Cardiac septum (tissue), 1 donor: ENCODE results near the gene GALNT18. TPM values are rescaled to one million over a fixed set of nuclear protein-coding genes. Genes with fewer than 3 reads are reported as not detected.

Source experiments
- DNase-seq: peaks from one replicate; pipeline ENCODE4 v3.0.0-alpha.2; 2020; ENCODE audit warnings: low spot score
- intact Hi-C: fragments of 100-400 bp; cut with DNase I; formaldehyde crosslinking; loops from one replicate; pipeline ENCODE4 v1.14.0; 2022
- long read RNA-seq: library from polyadenylated mRNA; unstranded; transcript quantifications from one replicate; pipeline ENCODE4 v2.0.0, GENCODE V29; 2021
- total RNA-seq: library from RNA; stranded (reverse); fragmentation: NEBNext Ultra II Directional; extraction: Animal tissue kit (Norgen Biotek cat#: 25700); gene quantifications from one replicate; pipeline ENCODE4 v1.2.1, GENCODE V29; 2021
- donor health status: DM: no; HTN: no; CAD: no.

Gene GALNT18
- 23.2 TPM for total RNA-seq
- long read RNA-seq, transcript GALNT18-201 (11 exons, 2,504 nt), result major isoform, 62 of 108 reads
- long read RNA-seq, partial matches to known transcripts, result 7 of 108 reads
- long read RNA-seq, other reads (novel, unspliced or antisense), result 39 of 108 reads

GRCh38 chr11:11621573-11622339, at the start of gene GALNT18:
TSS of gene GALNT18 (minus strand) at chr11:11622005.
- intact Hi-C loops, result loop anchor here (5.0 kb wide), 4 partner anchors 39 to 166 kb away; no protein-coding TSS in a partner anchor
- DNase-seq, result peak; percentile 94

GRCh38 chr11:11670574-11670973, 48.8 kb upstream of the GALNT18 start:
- intact Hi-C loops, result no loop called here
- DNase-seq, result no peak

DNA sequence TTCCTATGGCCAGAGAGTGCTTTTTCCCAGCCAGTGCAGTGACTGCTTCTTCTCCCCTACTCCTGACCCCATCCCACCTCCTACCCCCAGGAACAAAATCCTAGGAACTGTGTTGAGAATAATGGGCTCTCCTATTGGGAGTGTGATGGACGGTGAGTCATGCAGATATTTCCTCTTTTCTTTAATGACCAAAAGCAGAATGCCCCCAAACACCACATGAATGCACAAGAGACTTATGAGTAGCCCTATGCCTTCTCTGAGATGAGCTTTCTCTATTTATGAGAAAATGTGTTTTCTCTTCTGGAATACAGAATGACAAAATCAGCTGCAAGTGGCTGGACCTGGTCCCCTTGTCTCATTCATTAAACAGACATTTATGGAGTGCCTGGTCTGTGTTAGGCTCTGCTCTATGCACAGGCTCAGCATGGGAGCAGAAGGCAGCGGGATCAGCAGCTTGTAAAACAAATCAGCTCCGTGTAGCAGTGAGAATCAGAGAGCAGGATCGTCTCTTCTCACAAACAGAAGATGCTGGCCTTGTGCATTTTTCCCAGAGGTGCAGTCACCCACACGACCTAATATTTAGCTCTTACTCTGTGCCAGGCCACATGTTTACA, 47.5 kb upstream of the GALNT18 start:
- DNase-seq, result no peak
- intact Hi-C loops, result no loop called here

GRCh38 chr11:11668781-11669180, 47.0 kb upstream of the GALNT18 start:
- no peak for DNase-seq
- intact Hi-C loops, result no loop called here

- intact Hi-C loops, result no loop called here
- DNase-seq, result no peak
These were observed 46.5 kb upstream of the GALNT18 start for GRCh38 chr11:11668274-11668673.

DNA sequence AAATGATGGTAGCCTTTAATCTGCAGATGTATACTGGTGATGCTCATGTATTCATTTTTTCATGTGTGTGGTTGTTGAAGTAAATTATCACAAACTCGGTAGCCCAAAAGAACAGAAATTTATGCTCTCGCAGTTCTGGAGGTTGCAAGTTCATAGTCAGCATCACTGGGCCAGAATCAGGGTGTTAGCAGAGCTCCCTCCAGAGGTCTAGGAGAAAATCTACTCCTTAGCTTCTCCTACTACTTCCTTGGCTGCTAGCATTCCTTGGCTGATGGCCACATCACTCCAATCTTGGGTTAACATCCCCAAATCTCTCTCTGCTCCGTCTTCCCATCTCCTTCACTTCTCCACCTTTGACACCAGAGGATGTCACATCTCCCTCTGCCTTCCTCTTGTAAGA, 45.3 kb upstream of the GALNT18 start:
- intact Hi-C loops, result no loop called here
- no peak for DNase-seq

- no peak for DNase-seq
- intact Hi-C loops, result no loop called here
These were observed 43.6 kb upstream of the GALNT18 start for GRCh38 chr11:11665407-11665806.

GRCh38 chr11:11663907-11664306, 42.1 kb upstream of the GALNT18 start:
- intact Hi-C loops, result no loop called here
- no peak for DNase-seq

GRCh38 chr11:11662578-11662977, 40.8 kb upstream of the GALNT18 start:
- no peak for DNase-seq
- intact Hi-C loops, result no loop called here

DNA sequence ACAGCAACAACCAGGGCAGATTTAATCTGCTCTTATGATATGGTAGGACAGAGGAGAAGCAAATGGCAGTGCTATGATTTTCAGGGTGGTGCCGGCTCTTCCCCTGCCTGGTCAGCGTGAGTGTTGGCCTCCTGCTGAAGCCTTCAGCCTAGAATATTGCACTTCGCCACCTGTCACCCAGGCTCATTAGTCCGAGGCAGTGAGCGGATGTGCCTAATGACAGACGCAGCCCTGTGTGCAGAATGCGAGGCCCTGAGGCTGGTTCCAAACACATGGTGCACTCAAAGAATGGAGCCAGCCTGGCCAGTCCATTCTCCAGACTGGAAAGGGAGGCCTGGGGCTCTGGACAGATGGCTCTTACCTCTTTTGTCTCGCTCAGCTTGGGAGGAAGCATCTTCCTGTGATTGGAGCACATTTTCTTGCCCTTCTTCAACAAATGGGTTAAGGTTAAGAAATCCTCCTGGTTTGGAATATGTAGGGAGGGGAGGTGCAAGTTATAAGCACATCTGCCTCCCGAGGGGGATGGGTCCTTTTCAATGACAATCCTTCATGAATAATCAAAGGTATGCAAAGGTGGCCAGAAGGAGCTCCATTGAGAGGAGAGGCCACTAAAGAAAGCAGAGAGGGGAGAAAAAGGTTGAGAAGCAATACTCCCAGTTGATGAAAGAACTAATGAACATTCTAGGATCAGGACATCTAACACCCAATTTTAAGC, 39.7 kb upstream of the GALNT18 start:
- no peak for DNase-seq
- intact Hi-C loops, result no loop called here

- no peak for DNase-seq
- intact Hi-C loops, result no loop called here
These were observed 38.5 kb upstream of the GALNT18 start for GRCh38 chr11:11660363-11660740.

DNA sequence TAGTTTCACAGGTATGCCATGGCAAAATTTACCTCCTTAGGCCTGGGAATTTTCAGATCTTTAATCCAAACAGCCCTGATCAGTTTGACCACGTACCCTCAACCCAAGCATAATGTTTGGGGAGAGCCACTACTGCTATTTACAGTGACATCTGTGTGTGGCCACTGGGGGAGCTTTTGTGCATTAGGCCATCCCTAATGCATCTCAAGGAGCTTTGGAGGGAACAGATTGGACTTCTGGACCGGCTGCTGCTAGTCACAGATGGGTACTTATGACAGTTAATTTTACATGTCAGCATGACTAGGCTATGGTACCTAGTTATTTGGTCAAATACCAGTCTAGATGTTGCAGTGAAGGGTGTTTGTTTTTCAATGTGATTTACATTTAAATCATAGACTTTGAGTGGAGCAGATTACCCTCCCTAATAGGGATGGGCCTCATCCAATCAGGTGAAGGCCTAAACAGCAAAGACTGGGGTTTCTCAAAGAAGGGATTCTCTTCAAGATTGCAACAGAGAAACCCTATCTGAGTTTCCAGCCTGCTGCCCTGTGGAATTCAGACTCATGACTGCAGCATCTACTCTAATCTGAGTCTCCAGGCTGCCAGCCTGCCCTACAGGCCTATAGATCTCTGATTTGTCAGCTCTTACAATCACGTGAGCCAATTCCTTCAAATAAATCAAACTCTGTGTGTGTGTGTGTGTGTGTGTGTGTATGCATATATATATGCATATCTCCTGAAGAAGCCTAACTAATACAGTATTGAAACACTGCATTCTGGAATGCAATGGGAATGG, 38.0 kb upstream of the GALNT18 start:
- DNase-seq, result no peak
- intact Hi-C loops, result no loop called here

- no peak for DNase-seq
- intact Hi-C loops, result no loop called here
These were observed 35.6 kb upstream of the GALNT18 start for GRCh38 chr11:11657218-11657955.

DNA sequence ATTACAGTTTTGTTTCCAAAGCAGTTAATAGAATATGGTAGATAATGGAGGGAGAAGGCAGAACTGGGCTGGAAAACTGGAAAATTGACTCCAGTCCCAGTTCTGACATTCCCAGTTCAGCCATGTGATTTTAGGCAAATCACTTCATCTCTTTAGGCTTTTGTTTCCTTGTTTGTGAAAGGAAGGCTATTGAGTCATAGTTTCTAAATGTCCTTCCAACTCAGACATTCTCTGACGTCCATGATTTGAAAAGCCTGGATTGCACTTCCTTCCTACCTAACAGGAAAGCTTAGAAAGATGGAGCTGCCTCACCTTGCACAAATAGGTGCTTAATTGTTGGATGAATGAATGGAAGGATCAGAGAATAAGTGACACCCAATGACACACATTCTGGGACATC, 19.8 kb upstream of the GALNT18 start:
- intact Hi-C loops, result no loop called here
- no peak for DNase-seq

- DNase-seq, result no peak
- intact Hi-C loops, result no loop called here
These were observed 19.2 kb upstream of the GALNT18 start for GRCh38 chr11:11640996-11641395.

GRCh38 chr11:11640152-11640551, 18.3 kb upstream of the GALNT18 start:
- intact Hi-C loops, result no loop called here
- no peak for DNase-seq

- intact Hi-C loops, result no loop called here
- DNase-seq, result no peak
These were observed 14.9 kb upstream of the GALNT18 start for GRCh38 chr11:11636671-11637070.

DNA sequence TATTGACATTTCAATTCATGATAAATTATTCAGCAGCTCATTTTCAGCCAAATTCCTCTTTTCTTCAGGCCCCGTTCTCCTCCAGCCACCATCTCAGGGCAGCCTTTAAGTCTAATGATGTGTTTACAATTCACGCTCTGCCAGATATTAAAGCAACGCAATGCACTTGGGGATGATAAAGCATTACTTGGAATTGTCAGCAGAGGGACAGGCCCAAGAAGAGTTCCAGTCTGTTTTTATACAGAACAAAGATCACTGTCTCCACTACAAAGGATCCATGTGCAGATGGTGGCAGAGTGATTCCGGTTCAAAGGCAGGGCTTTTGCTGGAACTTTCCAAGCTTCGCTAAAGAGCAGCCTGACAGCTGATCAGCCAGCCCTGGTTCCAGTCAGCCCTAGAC, 13.6 kb upstream of the GALNT18 start:
- no peak for DNase-seq
- intact Hi-C loops, result no loop called here

- intact Hi-C loops, result no loop called here
- no peak for DNase-seq
These were observed 7.6 kb upstream of the GALNT18 start for GRCh38 chr11:11629368-11629767.
